HEK293T (cell line): Measurements from ENCODE around the gene COX8A.

ENCODE experiments used
- CTCF ChIA-PET: fragments of 350-600 bp; formaldehyde crosslinking; extraction: SDS; loops from one replicate; lab custom pipeline; 2021; ENCODE audit warnings: antibody characterized with exemption, inconsistent platforms; lab: Yijun Ruan, JAX
- POLR2A ChIA-PET: fragments of 350-600 bp; formaldehyde crosslinking; extraction: SDS; loops from one replicate; lab custom pipeline; 2020; ENCODE audit warnings: antibody characterized with exemption, inconsistent platforms; lab: Yijun Ruan, JAX
- DNase-seq: peaks from one replicate; pipeline ENCODE4 v3.0.0; 2012; ENCODE audit warnings: mixed read lengths; ENCODE audit errors: extremely low spot score
- ARNT ChIP-seq: fragments of 450-650 bp; IDR thresholded peaks from 2 replicates; pipeline ENCODE4 v1.6.1; 2017; ENCODE audit warnings: mild to moderate bottlenecking
- BHLHE40 ChIP-seq: fragments of 450-650 bp; IDR thresholded peaks from 2 replicates; pipeline ENCODE4 v1.6.1; 2016; ENCODE audit warnings: mild to moderate bottlenecking, moderate library complexity, borderline replicate concordance
- CTBP1 ChIP-seq: fragments of 450-650 bp; IDR thresholded peaks from 2 replicates; pipeline ENCODE4 v1.6.1; 2016; ENCODE audit warnings: borderline replicate concordance
- ELF4 ChIP-seq: fragments of 450-650 bp; IDR thresholded peaks from 2 replicates; pipeline ENCODE4 v1.6.1; 2017; ENCODE audit warnings: antibody characterized with exemption
- FOXA1 ChIP-seq: fragments of 450-650 bp; IDR thresholded peaks from 2 replicates; pipeline ENCODE4 v1.6.1; 2016; ENCODE audit warnings: mild to moderate bottlenecking
- FOXK2 ChIP-seq: fragments of 450-650 bp; IDR thresholded peaks from 2 replicates; pipeline ENCODE4 v1.6.1; 2016; ENCODE audit warnings: mild to moderate bottlenecking
- FOXM1 ChIP-seq: fragments of 450-650 bp; IDR thresholded peaks from 2 replicates; pipeline ENCODE4 v1.6.1; 2017; ENCODE audit warnings: mild to moderate bottlenecking, borderline replicate concordance
- HDGF ChIP-seq: fragments of 450-650 bp; IDR thresholded peaks from 2 replicates; pipeline ENCODE4 v1.6.1; 2017; ENCODE audit warnings: antibody characterized with exemption, borderline replicate concordance
- L3MBTL2 ChIP-seq: fragments of 450-650 bp; conservative IDR thresholded peaks from 2 replicates; pipeline ENCODE4 v1.6.1; 2016; ENCODE audit warnings: mild to moderate bottlenecking
- LEF1 ChIP-seq: fragments of 450-650 bp; IDR thresholded peaks from 2 replicates; pipeline ENCODE4 v1.6.1; 2017; ENCODE audit warnings: mild to moderate bottlenecking, borderline replicate concordance
- NFRKB ChIP-seq: fragments of 450-650 bp; IDR thresholded peaks from 2 replicates; pipeline ENCODE4 v1.6.1; 2016; ENCODE audit warnings: mild to moderate bottlenecking, moderate library complexity
- SP1 ChIP-seq: fragments of 450-650 bp; IDR thresholded peaks from 2 replicates; pipeline ENCODE4 v1.6.1; 2017
- SUZ12 ChIP-seq: fragments of 450-650 bp; IDR thresholded peaks from 2 replicates; pipeline ENCODE4 v1.6.1; 2016; ENCODE audit warnings: mild to moderate bottlenecking
- TARDBP ChIP-seq: fragments of 450-650 bp; IDR thresholded peaks from 2 replicates; pipeline ENCODE4 v1.6.1; 2016
- ZNF384 ChIP-seq: fragments of 450-650 bp; IDR thresholded peaks from 2 replicates; pipeline ENCODE4 v1.6.1; 2016
- TF ChIP-seq, protein P1 (sequence below): fragments of 450-650 bp; IDR thresholded peaks from 2 replicates; pipeline ENCODE4 v1.6.1; 2016

The COX8A gene

DNA sequence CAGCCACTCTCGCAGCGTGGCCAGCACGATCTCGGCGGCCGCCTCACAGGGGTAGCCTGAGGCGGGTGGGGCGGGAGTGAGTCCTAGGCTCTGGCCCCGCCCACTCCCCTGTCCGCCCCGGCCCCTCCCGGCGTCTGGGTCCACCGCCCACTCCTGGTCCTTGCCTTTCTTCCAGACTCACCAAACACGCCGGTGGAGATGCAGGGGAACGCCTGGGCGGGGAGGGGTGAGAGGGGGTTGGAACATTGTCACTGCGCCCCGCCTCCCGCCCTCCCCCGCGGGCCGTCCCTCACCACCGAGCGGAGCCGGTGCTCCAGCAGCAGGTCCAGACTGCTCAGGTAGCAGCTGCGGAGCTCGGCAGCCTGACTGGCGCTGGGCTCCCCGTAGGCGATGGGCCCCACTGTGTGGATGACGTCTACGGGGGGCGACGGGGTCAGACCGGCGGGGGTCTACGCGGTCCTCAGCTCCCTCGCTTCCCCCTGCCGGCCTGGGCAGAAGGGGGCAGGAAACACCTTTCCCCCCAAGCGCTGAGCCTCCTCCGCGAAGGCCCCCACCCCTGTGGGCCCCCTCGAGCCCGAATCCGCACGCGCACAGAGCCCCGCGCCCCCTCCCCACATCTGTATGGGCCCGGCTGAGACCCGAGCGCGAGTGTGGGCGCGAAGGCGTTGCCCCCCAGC, 25.1 kb downstream of the COX8A start:
- ChIA-PET POLR2A (no interaction called here), CTCF (no interaction called here)
- DNase-seq = no peak
- no peak for TF ChIP-seq HDGF
- no peak for TF ChIP-seq FOXK2
- TF ChIP-seq CTBP1 = no peak
- TF ChIP-seq SUZ12 = no peak
- no peak for TF ChIP-seq BHLHE40
- no peak for TF ChIP-seq ELF4
- TF ChIP-seq ZNF384 = no peak
- TF ChIP-seq, protein P1, sequence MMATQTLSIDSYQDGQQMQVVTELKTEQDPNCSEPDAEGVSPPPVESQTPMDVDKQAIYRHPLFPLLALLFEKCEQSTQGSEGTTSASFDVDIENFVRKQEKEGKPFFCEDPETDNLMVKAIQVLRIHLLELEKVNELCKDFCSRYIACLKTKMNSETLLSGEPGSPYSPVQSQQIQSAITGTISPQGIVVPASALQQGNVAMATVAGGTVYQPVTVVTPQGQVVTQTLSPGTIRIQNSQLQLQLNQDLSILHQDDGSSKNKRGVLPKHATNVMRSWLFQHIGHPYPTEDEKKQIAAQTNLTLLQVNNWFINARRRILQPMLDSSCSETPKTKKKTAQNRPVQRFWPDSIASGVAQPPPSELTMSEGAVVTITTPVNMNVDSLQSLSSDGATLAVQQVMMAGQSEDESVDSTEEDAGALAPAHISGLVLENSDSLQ = no peak
- TF ChIP-seq LEF1 = no peak
- no peak for TF ChIP-seq FOXA1
- no peak for TF ChIP-seq FOXM1
- no peak for TF ChIP-seq L3MBTL2
- TF ChIP-seq TARDBP = no peak

DNA sequence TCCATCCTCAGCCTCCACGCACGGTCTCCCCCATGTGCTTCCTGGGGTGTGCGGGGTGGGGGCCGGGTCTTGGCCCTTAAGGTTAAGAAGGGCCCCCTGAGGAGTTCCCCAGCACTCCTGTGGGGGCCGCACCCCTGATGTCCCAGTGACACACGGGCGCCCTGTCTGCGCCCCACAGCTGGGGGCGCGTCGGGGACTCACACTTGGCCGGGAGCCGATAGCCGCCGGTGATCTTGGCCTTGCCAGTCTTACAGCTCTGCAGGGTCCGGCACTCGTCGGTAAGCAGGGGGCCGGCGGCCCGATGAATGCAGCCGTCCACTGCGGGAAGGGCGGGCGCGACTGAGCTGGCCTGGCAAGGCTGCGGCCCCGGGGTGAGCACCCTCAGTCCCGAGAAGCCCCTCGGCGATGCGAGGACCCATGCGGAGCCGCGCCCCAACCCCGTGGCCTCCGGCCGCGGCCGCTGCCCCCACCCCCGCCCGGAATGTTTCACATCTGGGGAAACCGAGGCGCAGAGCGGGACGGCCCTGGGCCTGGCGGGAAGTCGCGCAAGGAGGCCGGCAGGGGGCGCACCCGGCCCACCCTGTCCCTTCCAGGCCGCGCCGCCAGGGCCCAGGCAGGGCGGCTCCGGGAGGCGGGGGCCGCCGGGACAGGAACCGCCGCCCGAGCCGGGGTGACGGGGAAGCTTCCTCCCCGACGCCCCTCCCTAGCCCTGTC, 25.8 kb downstream of the COX8A start:
- no peak for DNase-seq
- ChIA-PET CTCF (no interaction called here), POLR2A (no interaction called here)
- no peak for TF ChIP-seq ZNF384
- TF ChIP-seq NFRKB = no peak
- no peak for TF ChIP-seq ARNT
- no peak for TF ChIP-seq ELF4
- no peak for TF ChIP-seq LEF1
- TF ChIP-seq SP1 = no peak
- no peak for TF ChIP-seq L3MBTL2
- TF ChIP-seq, protein P1 = no peak
- no peak for TF ChIP-seq SUZ12
- no peak for TF ChIP-seq FOXA1
- TF ChIP-seq BHLHE40 = no peak
- no peak for TF ChIP-seq HDGF
- TF ChIP-seq TARDBP = no peak
- no peak for TF ChIP-seq CTBP1
- no peak for TF ChIP-seq FOXK2
- no peak for TF ChIP-seq FOXM1

DNA sequence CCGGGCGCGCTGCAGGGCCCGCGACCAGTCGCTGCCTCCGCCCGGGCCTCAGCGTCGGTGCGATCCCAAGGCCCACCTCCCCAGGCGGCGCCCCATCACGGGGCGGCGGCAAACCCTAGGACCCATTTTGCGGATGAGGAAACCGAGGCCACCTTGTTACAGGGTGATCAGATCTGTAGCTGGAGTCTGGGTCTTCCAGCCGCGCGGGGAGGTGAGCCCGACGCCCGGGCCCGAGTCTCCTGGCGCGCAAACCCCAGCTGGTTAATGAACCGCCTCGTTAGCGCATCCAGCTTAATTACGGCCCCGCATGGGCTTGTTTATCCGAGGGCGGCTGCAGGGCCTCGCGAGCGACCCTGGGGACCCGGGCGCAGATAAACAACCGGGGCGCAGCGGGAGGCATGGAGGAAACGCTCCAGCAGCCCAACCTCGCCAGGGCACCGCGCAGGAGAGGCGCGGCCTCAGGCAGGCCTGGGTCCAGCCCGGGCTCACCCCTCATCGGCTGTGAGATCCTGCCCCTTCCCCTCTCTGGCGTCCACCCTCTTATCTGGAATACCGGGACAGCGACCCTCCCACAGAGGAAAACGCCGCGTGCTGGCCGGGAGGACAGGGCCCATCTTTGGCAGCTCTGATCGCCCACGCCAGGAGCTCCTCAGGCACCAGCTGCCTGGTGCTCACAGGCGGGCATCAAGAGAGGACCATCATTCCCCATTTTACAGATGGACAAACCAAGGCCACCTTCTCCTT, 26.5 kb downstream of the COX8A start:
- DNase-seq = no peak
- CTCF ChIA-PET = interaction anchor here (0.7 to 1.0 kb wide), 2 partner anchors 147 to 150 kb away, joined by 3 read pairs; no protein-coding TSS in a partner anchor
- POLR2A ChIA-PET = no interaction called here
- TF ChIP-seq FOXK2 = no peak
- TF ChIP-seq, protein P1 = no peak
- TF ChIP-seq SP1 = no peak
- TF ChIP-seq FOXM1 = no peak
- TF ChIP-seq BHLHE40 = no peak
- TF ChIP-seq TARDBP = no peak
- no peak for TF ChIP-seq HDGF
- TF ChIP-seq NFRKB = no peak
- TF ChIP-seq FOXA1 = no peak
- TF ChIP-seq L3MBTL2 = no peak
- no peak for TF ChIP-seq LEF1
- no peak for TF ChIP-seq SUZ12
- no peak for TF ChIP-seq CTBP1
- no peak for TF ChIP-seq ARNT
- TF ChIP-seq ZNF384 = no peak
- no peak for TF ChIP-seq ELF4

DNA sequence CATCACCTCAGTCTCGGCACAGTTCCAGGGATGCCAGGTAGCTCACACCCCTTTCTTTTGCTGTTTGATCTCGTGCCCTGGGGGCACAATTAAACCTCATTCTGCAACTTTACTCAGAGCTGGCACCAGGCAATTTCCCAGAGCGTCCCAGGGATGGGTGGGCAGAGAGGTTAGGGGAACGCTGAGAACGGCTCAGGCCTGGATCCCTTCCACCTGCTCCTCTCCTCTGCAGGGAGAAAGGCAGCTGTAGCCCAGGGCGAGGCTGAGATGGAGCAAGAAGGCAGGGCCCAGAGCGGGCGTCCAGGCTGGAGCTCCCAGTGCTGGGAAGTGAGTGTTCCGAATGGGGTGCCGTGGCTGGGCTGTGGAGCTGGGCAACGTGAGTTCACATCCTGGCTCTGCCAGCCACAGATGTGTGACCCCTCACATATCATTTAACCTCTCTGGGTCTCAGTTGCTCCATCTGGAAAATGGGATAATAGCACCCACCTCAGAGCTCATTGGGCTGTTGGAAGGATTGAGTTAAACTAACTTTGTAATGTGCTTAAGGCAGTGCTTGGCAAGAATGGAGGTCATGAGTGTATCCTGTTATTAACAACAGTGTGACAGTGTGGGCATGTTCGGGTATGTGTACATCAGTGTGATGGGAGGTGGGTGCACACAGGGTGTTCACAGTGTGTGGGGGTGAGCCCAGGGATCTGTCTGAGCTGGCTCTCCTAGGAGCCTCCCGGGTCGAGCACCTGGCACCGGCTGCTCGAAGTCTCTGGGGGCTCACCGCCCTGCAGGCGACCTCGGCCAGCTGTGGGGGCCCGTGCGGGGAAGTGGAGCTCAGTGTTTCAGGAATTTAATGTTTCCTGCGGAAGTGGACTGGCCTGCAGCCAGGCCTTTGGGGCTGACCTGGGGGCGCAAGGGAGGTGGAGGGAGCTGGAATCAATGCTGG, 27.3 kb downstream of the COX8A start:
- TF ChIP-seq TARDBP (no peak), ARNT (no peak), L3MBTL2 (no peak), SUZ12 (no peak), LEF1 (no peak)
- CTCF ChIA-PET = interaction anchor here (0.7 to 1.0 kb wide), 2 partner anchors 146 to 150 kb away, joined by 3 read pairs; no protein-coding TSS in a partner anchor
- DNase-seq = no peak
- POLR2A ChIA-PET = no interaction called here
